ENCODE results near the gene HSPA4. TPM values are rescaled to one million over a fixed set of nuclear protein-coding genes. Genes with fewer than 3 reads are reported as not detected.

Gene HSPA4
- total RNA-seq, 2 donors from 2014 or later, result 245 to 287 TPM

- H3K27ac Mint-ChIP-seq, result no peak overlapping the region
- H3K27me3 ChIP-seq (ENCODE audit: control insufficient read depth, insufficient read depth, low read length, poor library complexity, severe bottlenecking), result no peaks in the 10 kb centered on the region
- H3K36me3 ChIP-seq (ENCODE audit: control insufficient read depth, insufficient read depth, low read length), result no peaks in the 10 kb centered on the region
- no peak for TF ChIP-seq CTCF (conservative IDR thresholded peaks at IDR 0.05)
- no peaks in the 10 kb centered on the region for H3K36me3 Mint-ChIP-seq (ENCODE audit: low read depth)
- H3K9ac ChIP-seq (ENCODE audit: extremely low read depth, low read length, poor library complexity, severe bottlenecking), result no peak overlapping the region
- no peak overlapping the region for H3K27ac ChIP-seq (ENCODE audit: low read depth, low read length)
- DNase-seq, result no peak
- H3K9me3 ChIP-seq (ENCODE audit: control insufficient read depth, low read length), result no peaks in the 10 kb centered on the region
- H3K4me3 Mint-ChIP-seq, result no peak overlapping the region
- H3K4me3 ChIP-seq (ENCODE audit: low read length), result no peak overlapping the region
- H3K4me1 ChIP-seq (ENCODE audit: control insufficient read depth, insufficient read depth, low read length), result peaks cover 2% of the 10 kb centered on the region
- H3K9me3 Mint-ChIP-seq, result no peaks in the 10 kb centered on the region
- WGBS, 2 experiments (ENCODE audit: insufficient coverage in 1 of 2, insufficient read length in 1 of 2), result 84 to 93% methylated on average over 4 to 9 of the region's 9 CpGs
- H3K27me3 Mint-ChIP-seq (ENCODE audit: insufficient read depth), result peaks cover 2% of the 10 kb centered on the region
- no peaks in the 10 kb centered on the region for H3K4me1 Mint-ChIP-seq
These were observed 66.2 kb downstream of the HSPA4 start for GRCh38 chr5:133117912-133118445.

DNA sequence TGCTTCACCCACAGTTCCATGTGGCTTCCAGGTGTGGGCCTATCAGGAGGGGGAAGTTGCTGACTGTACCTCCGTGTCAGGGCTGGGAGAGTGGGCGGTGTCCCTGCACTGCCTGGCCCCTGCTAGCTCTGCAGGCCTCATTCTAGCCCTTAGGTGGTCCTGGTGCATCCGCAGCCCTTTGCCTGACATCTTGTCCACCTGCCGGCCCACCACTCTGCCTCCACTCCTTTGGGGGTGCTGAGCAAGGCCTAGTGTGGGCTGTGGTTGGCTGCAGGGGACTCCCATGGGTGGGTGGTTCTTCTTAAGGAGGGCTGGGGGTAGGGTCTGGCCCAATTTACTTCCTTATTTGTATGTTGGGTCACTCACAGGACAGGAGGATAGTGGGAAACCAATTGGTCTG lies 66.9 kb downstream of the HSPA4 start:
- Mint-ChIP-seq H3K36me3 (ENCODE audit: low read depth) (no peaks in the 10 kb centered on the region), H3K27me3 (ENCODE audit: insufficient read depth) (peaks cover 2% of the 10 kb centered on the region), H3K9me3 (no peaks in the 10 kb centered on the region), H3K27ac (no peak overlapping the region), H3K4me3 (no peak overlapping the region), H3K4me1 (no peaks in the 10 kb centered on the region)
- Histone ChIP-seq H3K9ac (ENCODE audit: extremely low read depth, low read length, poor library complexity, severe bottlenecking) (no peak overlapping the region), H3K27me3 (ENCODE audit: control insufficient read depth, insufficient read depth, low read length, poor library complexity, severe bottlenecking) (no peaks in the 10 kb centered on the region), H3K36me3 (ENCODE audit: control insufficient read depth, insufficient read depth, low read length) (no peaks in the 10 kb centered on the region), H3K27ac (ENCODE audit: low read depth, low read length) (no peak overlapping the region), H3K4me3 (ENCODE audit: low read length) (no peak overlapping the region), H3K4me1 (ENCODE audit: control insufficient read depth, insufficient read depth, low read length) (peaks cover 2% of the 10 kb centered on the region), H3K9me3 (ENCODE audit: control insufficient read depth, low read length) (no peaks in the 10 kb centered on the region)
- no peak for DNase-seq
- no peak for TF ChIP-seq CTCF (conservative IDR thresholded peaks at IDR 0.05)
- 91 to 100% methylated on average over 1 to 4 of the region's 4 CpGs for WGBS, 2 experiments (ENCODE audit: insufficient coverage in 1 of 2, insufficient read length in 1 of 2)

- Histone ChIP-seq H3K9me3 (ENCODE audit: control insufficient read depth, low read length) (no peaks in the 10 kb centered on the region), H3K27me3 (ENCODE audit: control insufficient read depth, insufficient read depth, low read length, poor library complexity, severe bottlenecking) (no peaks in the 10 kb centered on the region), H3K4me1 (ENCODE audit: control insufficient read depth, insufficient read depth, low read length) (peaks cover 2% of the 10 kb centered on the region), H3K27ac (ENCODE audit: low read depth, low read length) (no peak overlapping the region), H3K9ac (ENCODE audit: extremely low read depth, low read length, poor library complexity, severe bottlenecking) (no peak overlapping the region), H3K4me3 (ENCODE audit: low read length) (no peak overlapping the region), H3K36me3 (ENCODE audit: control insufficient read depth, insufficient read depth, low read length) (no peaks in the 10 kb centered on the region)
- Mint-ChIP-seq H3K4me1 (no peaks in the 10 kb centered on the region), H3K27ac (no peak overlapping the region), H3K4me3 (no peak overlapping the region), H3K36me3 (ENCODE audit: low read depth) (no peaks in the 10 kb centered on the region), H3K27me3 (ENCODE audit: insufficient read depth) (peaks cover 2% of the 10 kb centered on the region), H3K9me3 (no peaks in the 10 kb centered on the region)
- no peak for TF ChIP-seq CTCF (conservative IDR thresholded peaks at IDR 0.05)
- no peak for DNase-seq
- WGBS, 2 experiments (ENCODE audit: insufficient coverage in 1 of 2, insufficient read length in 1 of 2), result 86 to 95% methylated on average over 4 of the region's 4 CpGs
These were observed 67.5 kb downstream of the HSPA4 start for GRCh38 chr5:133119233-133119711.

Data from endodermal cell (in vitro differentiated cells).